Muscle of leg (tissue), 11 donors: ENCODE results near the gene MOB3A. TPM values are rescaled to one million over a fixed set of nuclear protein-coding genes. Genes with fewer than 3 reads are reported as not detected.
"Not testable (repeated sequence)": the region's sequence is repeated elsewhere in the genome, so short reads cannot be mapped to it uniquely, and the experiment has no call there.

ENCODE experiments used
- DNase-seq: peaks from one replicate; pipeline ENCODE4 v3.0.0; 2013
- H3K27ac ChIP-seq: one replicate; pipeline ENCODE4 v1.5.1; 2013; ENCODE audit warnings: mild to moderate bottlenecking, low read length, control low read depth
- H3K27me3 ChIP-seq: one replicate; pipeline ENCODE4 v1.6.1; 2013; ENCODE audit warnings: low read length; ENCODE audit not compliant: control insufficient read depth, insufficient read depth
- H3K36me3 ChIP-seq: one replicate; pipeline ENCODE4 v1.6.1; 2013; ENCODE audit warnings: low read length; ENCODE audit not compliant: control insufficient read depth, insufficient read depth
- H3K4me1 ChIP-seq: one replicate; pipeline ENCODE4 v1.6.1; 2013; ENCODE audit warnings: low read length; ENCODE audit not compliant: control insufficient read depth, insufficient read depth
- H3K4me3 ChIP-seq: one replicate; pipeline ENCODE4 v1.5.1; 2013; ENCODE audit warnings: low read length, control low read depth
- H3K9me3 ChIP-seq: replicated peaks from 2 replicates; pipeline ENCODE4 v1.6.1; 2013; ENCODE audit warnings: low read depth, low read length; ENCODE audit not compliant: control insufficient read depth
- WGBS: methylation state at CpG from one replicate; pipeline ENCODE4 v1.1.5; 2013; ENCODE audit warnings: missing lambda C conversion rate; ENCODE audit not compliant: insufficient coverage; 5-methylcytosine and 5-hydroxymethylcytosine counted together
- polyA plus RNA-seq, 8 donors: library from polyadenylated mRNA; unstranded; fragments of 120-200 nt; gene quantifications; one replicate each; pipeline versions ENCODE4 v1.2.1 to v1.2.3, GENCODE V29; 2013; ENCODE audit warnings: inconsistent platforms in 1 of 8, low replicate concordance in 1 of 8; ENCODE audit not compliant: insufficient read length in 8 of 8, insufficient read depth in 1 of 8
- total RNA-seq: library from RNA; stranded (reverse); fragments of 120-200 nt; gene quantifications from one replicate; pipeline ENCODE4 v1.2.4, GENCODE V29; 2013

The MOB3A gene
- total and polyA plus RNA-seq, 9 donors, result 7.4 to 22.1 (median 17.2) TPM

DNA sequence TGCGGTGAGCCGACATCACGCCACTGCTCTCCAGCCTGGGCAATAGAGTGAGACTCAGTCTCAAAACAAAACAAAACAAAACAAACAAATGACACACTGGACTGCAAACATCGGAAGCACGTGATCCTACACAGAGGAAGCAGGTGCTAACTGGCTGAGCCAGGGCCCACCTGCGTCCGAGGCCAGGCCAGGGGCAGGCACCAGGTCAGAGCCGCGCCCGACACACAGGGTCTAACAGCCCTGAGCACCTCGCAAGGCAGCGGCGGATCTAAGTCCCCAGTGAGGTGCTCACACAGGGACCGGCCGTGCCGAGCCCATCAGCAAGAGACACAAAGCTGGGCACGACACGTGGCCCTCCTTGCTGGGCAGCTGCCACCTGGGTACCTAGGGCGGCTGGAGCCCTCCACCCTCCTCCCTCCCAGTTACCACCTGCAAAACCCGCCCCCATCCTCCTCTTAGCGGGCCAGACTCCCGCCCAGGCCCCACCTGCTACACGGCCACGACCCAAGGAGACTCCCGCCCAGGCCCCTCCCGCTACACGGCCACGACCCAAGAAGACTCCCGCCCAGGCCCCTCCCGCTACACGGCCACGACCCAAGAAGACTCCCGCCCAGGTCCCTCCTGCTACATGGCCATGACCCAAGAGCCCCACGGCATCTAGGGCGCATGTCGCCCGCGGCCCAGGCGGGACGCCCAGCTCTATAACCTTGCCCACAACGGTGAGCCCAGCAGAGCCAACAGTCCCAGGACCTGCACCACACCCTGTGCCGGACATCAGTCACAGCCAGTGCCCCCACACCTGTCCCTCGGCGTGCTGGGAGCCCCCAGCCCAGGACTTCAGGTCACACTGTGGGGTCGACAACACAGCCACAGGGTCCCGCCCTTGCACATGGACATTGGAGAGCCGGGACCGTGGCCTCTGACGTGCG, 39.6 kb upstream of the MOB3A start:
- H3K36me3 ChIP-seq, result peaks cover 56% of the 10 kb centered on the region
- no peak for DNase-seq
- 92% methylated on average over 45 of the region's 50 CpGs for whole genome bisulfite sequencing
- no peaks in the 10 kb centered on the region for H3K9me3 ChIP-seq
- no peak overlapping the region for H3K4me3 ChIP-seq
- no peaks in the 10 kb centered on the region for H3K27me3 ChIP-seq
- peaks cover 21% of the 10 kb centered on the region for H3K4me1 ChIP-seq
- no peak overlapping the region for H3K27ac ChIP-seq

DNA sequence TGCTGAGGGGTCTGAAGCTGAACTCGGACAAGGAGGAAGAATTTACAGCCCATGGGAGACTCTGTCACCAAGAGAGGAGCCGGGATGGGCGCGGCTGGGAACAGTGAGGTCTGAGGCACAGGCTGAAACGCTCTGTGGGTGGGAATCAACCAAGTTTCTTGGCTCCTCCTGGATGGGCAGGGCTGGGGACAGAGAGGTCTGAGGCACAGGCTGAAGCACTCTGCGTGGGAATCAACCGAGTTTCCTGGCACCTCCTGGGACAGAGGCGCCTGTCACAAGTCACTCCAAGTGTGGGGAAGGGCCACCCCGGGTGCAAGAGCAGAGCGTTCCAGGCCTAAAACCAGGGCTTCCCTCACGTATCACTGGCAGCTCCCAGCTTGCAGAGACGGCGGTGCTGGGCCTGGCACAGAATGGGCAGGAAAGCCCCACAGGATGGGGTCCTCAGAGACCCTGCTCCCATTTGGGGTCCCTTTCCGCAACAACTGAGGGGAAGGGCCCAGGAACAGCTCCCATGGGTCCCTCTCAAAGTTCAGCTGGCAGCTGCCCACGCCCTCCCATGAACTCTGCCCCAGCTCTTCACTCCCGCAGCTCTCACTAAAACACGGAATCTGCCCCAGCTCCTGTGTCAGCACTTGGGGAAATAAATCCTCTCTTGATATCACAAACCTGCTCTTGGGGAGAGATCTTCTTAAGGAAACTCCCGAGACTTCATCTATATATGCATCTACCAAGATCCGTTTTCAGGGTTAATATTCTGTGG, 36.8 kb upstream of the MOB3A start:
- no peak overlapping the region for H3K4me3 ChIP-seq
- no peaks in the 10 kb centered on the region for H3K27me3 ChIP-seq
- H3K27ac ChIP-seq, result no peak overlapping the region
- no peaks in the 10 kb centered on the region for H3K9me3 ChIP-seq
- no peak for DNase-seq
- H3K4me1 ChIP-seq, result no peaks in the 10 kb centered on the region
- 86% methylated on average over 15 of the region's 19 CpGs for WGBS
- peaks cover 65% of the 10 kb centered on the region for H3K36me3 ChIP-seq

GRCh38 chr19:2132191-2132590, 36.1 kb upstream of the MOB3A start:
- DNase-seq, result no peak
- 92% methylated on average over 14 of the region's 14 CpGs for WGBS

DNA sequence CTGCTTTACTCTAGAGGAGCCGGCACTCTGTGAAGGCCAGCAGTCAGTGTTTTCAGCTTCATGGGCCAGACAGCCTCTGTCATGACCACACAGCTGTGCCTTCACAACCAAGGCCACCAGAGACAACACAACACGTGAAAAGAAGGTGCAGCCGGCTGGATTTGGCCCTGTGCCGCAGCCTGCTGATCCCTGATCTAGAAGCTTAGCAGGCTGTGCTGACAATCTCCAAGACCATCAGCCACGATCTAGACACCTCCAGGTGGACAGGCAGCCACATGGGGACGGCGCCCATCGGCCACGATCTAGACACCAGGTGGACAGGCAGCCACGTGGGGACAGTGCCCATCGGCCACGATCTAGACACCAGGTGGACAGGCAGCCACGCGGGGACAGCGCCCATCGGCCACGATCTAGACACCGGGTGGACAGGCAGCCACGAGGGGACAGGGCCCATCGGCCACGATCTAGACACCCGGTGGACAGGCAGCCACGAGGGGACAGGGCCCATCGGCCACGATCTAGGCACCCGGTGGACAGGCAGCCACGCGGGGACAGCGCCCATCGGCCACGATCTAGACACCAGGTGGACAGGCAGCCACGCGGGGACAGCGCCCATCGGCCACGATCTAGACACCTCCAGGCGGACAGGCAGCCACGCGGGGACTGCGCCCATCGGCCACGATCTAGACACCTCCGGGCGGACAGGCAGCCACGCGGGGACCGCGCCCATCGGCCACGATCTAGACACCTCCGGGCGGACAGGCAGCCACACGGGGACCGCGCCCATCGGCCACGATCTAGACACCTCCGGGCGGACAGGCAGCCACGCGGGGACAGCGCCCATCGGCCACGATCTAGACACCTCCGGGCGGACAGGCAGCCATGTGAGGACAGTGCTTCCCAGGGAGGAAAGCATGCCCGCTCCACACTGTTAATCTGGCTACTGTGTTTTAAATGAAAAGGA, 35.2 kb upstream of the MOB3A start:
- not testable (repeated sequence) for H3K4me3 ChIP-seq, H3K9me3 ChIP-seq, H3K27ac ChIP-seq, H3K4me1 ChIP-seq, DNase-seq, H3K27me3 ChIP-seq
- 90% methylated on average over 62 of the region's 67 CpGs for whole genome bisulfite sequencing
- peaks cover 63% of the 10 kb centered on the region for H3K36me3 ChIP-seq

More at GRCh38 chr19:2132191-2132590, 36.1 kb upstream of the MOB3A start:
- Histone ChIP-seq H3K27ac (no peak overlapping the region), H3K9me3 (no peaks in the 10 kb centered on the region), H3K4me1 (no peaks in the 10 kb centered on the region), H3K27me3 (no peaks in the 10 kb centered on the region), H3K36me3 (peaks cover 64% of the 10 kb centered on the region), H3K4me3 (no peak overlapping the region)

- Histone ChIP-seq H3K27ac (no peak overlapping the region), H3K27me3 (no peaks in the 10 kb centered on the region), H3K9me3 (no peaks in the 10 kb centered on the region), H3K4me1 (no peaks in the 10 kb centered on the region), H3K36me3 (peaks cover 61% of the 10 kb centered on the region), H3K4me3 (no peak overlapping the region)
- 92% methylated on average over 21 of the region's 28 CpGs for WGBS
- no peak for DNase-seq
Observed at GRCh38 chr19:2129892-2130770, 34.0 kb upstream of the MOB3A start.

DNA sequence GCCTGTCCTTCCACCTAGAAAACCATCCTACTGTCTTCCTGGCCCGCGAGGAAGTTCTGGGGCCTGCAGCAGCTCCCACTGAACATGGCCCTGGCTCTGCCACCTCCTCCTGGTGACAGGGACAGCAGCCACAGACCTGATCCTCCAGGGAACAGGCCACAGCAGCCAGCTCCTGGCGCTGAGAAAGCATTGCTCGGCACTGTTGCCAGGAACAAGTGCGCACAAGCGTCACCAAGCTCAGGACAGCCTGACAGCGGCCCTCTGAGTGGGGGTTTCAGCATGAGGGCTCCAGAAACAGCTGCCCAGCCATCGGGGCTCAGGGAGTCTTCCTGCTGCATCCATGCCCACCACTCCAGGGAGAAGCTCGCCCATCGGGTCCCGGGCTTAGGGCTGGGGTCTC, 33.4 kb upstream of the MOB3A start:
- no peak overlapping the region for H3K27ac ChIP-seq

DNA sequence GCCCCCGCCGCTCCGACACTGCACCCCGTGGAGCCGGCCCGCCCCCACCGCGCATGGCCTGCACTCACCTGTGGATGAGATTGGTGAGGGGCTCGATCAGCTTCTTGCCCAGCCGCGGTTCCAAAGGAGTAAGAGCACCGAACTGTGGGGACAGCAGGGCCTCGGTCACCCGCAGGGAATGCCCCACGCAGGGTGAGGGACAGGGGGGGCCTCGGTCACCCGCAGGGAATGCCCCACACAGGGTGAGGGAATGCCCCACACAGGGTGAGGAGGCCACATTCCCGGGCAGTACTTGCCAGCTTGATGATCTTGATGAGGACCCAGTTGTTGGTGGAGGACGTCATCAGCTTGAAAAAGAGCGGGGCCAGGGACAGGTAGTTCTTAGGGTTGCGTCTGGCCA, 32.9 kb upstream of the MOB3A start:
- no peak overlapping the region for H3K4me3 ChIP-seq
- WGBS, result 96% methylated on average over 17 of the region's 21 CpGs
- DNase-seq, result no peak
- no peak overlapping the region for H3K27ac ChIP-seq
- no peaks in the 10 kb centered on the region for H3K27me3 ChIP-seq
- no peaks in the 10 kb centered on the region for H3K9me3 ChIP-seq
- H3K36me3 ChIP-seq, result peaks cover 70% of the 10 kb centered on the region
- no peaks in the 10 kb centered on the region for H3K4me1 ChIP-seq

More for the DNA sequence above, 33.4 kb upstream of the MOB3A start:
- Histone ChIP-seq H3K9me3 (no peaks in the 10 kb centered on the region), H3K36me3 (peaks cover 66% of the 10 kb centered on the region), H3K4me1 (no peaks in the 10 kb centered on the region), H3K27me3 (no peaks in the 10 kb centered on the region), H3K4me3 (no peak overlapping the region)
- no peak for DNase-seq
- WGBS, result 94% methylated on average over 11 of the region's 11 CpGs

DNA sequence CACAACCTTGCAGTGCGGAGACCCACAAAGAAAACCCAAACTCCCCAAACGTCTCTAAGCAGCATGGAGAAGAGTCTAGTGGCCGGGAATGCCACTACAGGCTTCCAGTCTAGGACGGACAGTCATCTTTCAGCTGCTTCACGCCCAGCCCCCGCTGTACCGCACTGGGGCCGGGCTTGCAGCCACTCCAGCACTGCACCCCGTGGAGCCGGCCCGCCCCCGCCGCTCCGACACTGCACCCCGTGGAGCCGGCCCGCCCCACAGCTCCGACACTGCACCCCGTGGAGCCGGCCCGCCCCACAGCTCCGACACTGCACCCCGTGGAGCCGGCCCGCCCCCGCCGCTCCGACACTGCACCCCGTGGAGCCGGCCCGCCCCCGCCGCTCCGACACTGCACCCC, 32.1 kb upstream of the MOB3A start:
- peaks cover 78% of the 10 kb centered on the region for H3K36me3 ChIP-seq
- H3K4me1 ChIP-seq, H3K9me3 ChIP-seq, DNase-seq, H3K27ac ChIP-seq, H3K4me3 ChIP-seq, H3K27me3 ChIP-seq: not testable (repeated sequence)
- WGBS, result 85% methylated on average over 17 of the region's 34 CpGs

- Histone ChIP-seq H3K9me3 (no peaks in the 10 kb centered on the region), H3K4me1 (no peaks in the 10 kb centered on the region), H3K4me3 (no peak overlapping the region), H3K27me3 (no peaks in the 10 kb centered on the region), H3K36me3 (peaks cover 78% of the 10 kb centered on the region), H3K27ac (no peak overlapping the region)
- WGBS, result 84% methylated on average over 15 of the region's 19 CpGs
- no peak for DNase-seq
Observed at GRCh38 chr19:2127758-2128157, 31.6 kb upstream of the MOB3A start.
